Panc1 (cell line): ENCODE data around the gene AIF1. TPM values are rescaled to one million over a fixed set of nuclear protein-coding genes. Genes with fewer than 3 reads are reported as not detected.
A peak's percentile ranks its signal among the peaks of the same experiment; 100 is the strongest.

Experiments
- ATAC-seq: fragments of 200-7000 bp; cut with Tn5 transposase; 2 replicates; pipeline ENCODE4 v1.9.1; 2020; ENCODE audit warnings: mild to moderate bottlenecking, moderate library complexity
- BruUV-seq: library from RNA; stranded (reverse); fragments of 400-500 nt; replicated peaks from 2 replicates; lab custom pipeline; 2021; lab: Mats Ljungman, UMichigan
- CTCF ChIA-PET: fragments of 300-600 bp; sonication (Branson Sonifier 250); formaldehyde crosslinking; loops from one replicate; lab custom pipeline; 2022; ENCODE audit warnings: antibody characterized with exemption; lab: Charles Lee
- POLR2A ChIA-PET: fragments of 300-600 bp; sonication (Branson Sonifier 250); formaldehyde crosslinking; loops from one replicate; lab custom pipeline; 2022; ENCODE audit warnings: antibody characterized with exemption; lab: Charles Lee
- DNase-seq: peaks from one replicate; pipeline ENCODE4 v3.0.0-alpha.2; 2010; ENCODE audit warnings: low read depth, low spot score
- H3K27ac ChIP-seq: 2 replicates; pipeline ENCODE4 v1.5.1; 2011; ENCODE audit warnings: mild to moderate bottlenecking, low read length, inconsistent platforms
- H3K27me3 ChIP-seq: fragments of 200-500 bp; sonication (Bioruptor generic); 2 replicates; pipeline ENCODE4 v1.6.0; 2014; ENCODE audit warnings: low read length, inconsistent platforms; ENCODE audit not compliant: control insufficient read depth, insufficient read depth
- H3K36me3 ChIP-seq: fragments of 200-500 bp; sonication (Bioruptor generic); 2 replicates; pipeline ENCODE4 v1.5.1; 2014; ENCODE audit warnings: inconsistent platforms, mild to moderate bottlenecking, low read length, moderate library complexity; ENCODE audit not compliant: control insufficient read depth, insufficient read depth
- H3K4me1 ChIP-seq: 2 replicates; pipeline ENCODE4 v1.5.1; 2011; ENCODE audit warnings: inconsistent platforms, mild to moderate bottlenecking, low read length, moderate library complexity; ENCODE audit not compliant: control insufficient read depth, insufficient read depth
- H3K4me3 ChIP-seq, 2 experiments: 2 replicates each; pipeline ENCODE4 v1.5.1; 2011 to 2012; ENCODE audit warnings: low read depth in 2 of 2, low read length in 2 of 2, mild to moderate bottlenecking in 2 of 2, inconsistent platforms in 1 of 2, moderate library complexity in 1 of 2
- H3K9me3 ChIP-seq: fragments of 200-500 bp; sonication (Bioruptor generic); 2 replicates; pipeline ENCODE4 v1.5.1; 2014; ENCODE audit warnings: low read depth, mild to moderate bottlenecking, inconsistent platforms, low read length, moderate library complexity; ENCODE audit not compliant: control insufficient read depth, insufficient read depth
- CTCF ChIP-seq: fragments of 450-650 bp; IDR thresholded peaks from 2 replicates; pipeline ENCODE4 v1.5.1; 2017; ENCODE audit warnings: mild to moderate bottlenecking
- POLR2AphosphoS5 ChIP-seq: IDR thresholded peaks from 2 replicates; pipeline ENCODE4 v1.6.1; 2012; ENCODE audit warnings: mild to moderate bottlenecking, low read depth, low read length, moderate library complexity
- REST ChIP-seq, 2 experiments: IDR thresholded peaks; 2 replicates each; pipeline ENCODE4 v1.6.1; 2011 to 2012; ENCODE audit warnings: low read depth in 2 of 2, control low read depth in 1 of 2, low read length in 1 of 2, mild to moderate bottlenecking in 1 of 2, moderate library complexity in 1 of 2; ENCODE audit not compliant: insufficient read depth in 1 of 2
- SIN3A ChIP-seq: IDR thresholded peaks from 2 replicates; pipeline ENCODE4 v1.6.1; 2012; ENCODE audit warnings: low read depth, mild to moderate bottlenecking, low read length, moderate library complexity, borderline replicate concordance; ENCODE audit not compliant: insufficient read depth
- TCF7L2 ChIP-seq: IDR thresholded peaks from 2 replicates; pipeline ENCODE4 v1.6.1; 2011; ENCODE audit warnings: mild to moderate bottlenecking, low read depth, low read length, inconsistent platforms
- in situ Hi-C: cut with HindIII; loops from 2 replicates; pipeline ENCODE4 v1.10.0; 2016; ENCODE audit warnings: low sequenced_read_pairs, low pct_unique_long_range_greater_than_20kb
- intact Hi-C: fragments of 100-400 bp; cut with micrococcal nuclease; formaldehyde crosslinking; loops from one replicate; pipeline ENCODE4 v1.10.0; 2022; ENCODE audit not compliant: unreplicated experiment
- total RNA-seq: library from RNA; stranded (reverse); gene quantifications from one replicate; pipeline ENCODE4 v1.2.1, GENCODE V29; 2021; ENCODE audit not compliant: unreplicated experiment

Gene AIF1
- total RNA-seq, 1 experiment from 2014 or later: 0.44 TPM

GRCh38 chr6:31597006-31597405 lies 18.0 kb upstream of the AIF1 start:
- Histone ChIP-seq H3K9me3 (no peaks in the 10 kb centered on the region), H3K4me3 (no peak overlapping the region), H3K27ac (no peak overlapping the region), H3K27me3 (no peaks in the 10 kb centered on the region), H3K4me1 (0 out of 2 replicates have a peak, but pooled peaks cover 2% of the 10 kb centered on the region), H3K36me3 (no peaks in the 10 kb centered on the region)
- TF ChIP-seq REST (IDR thresholded peaks at IDR 0.05; ENCODE audit: insufficient read depth in 1 of 2, low read depth in 2 of 2, low read length in 1 of 2) (no peak), SIN3A (no peak), CTCF (peak; percentile 74), TCF7L2 (no peak), POLR2AphosphoS5 (no peak)
- intact Hi-C loops: loop anchor here (1.0 to 5.0 kb wide), 3 partner anchors 16 to 105 kb away; no protein-coding TSS in a partner anchor
- CTCF ChIA-PET: interaction anchor here (1.9 to 3.8 kb wide), 3 partner anchors 16 to 50 kb away, joined by 11 to 37 read pairs (median 22); partner anchors contain the start of genes ATP6V1G2, LTB and NFKBIL1
- ATAC-seq (peak; percentile 64), DNase-seq (no peak)
- in situ Hi-C loops: no loop called here
- POLR2A ChIA-PET: no interaction called here
- BruUV-seq: no TSS peak

- no peaks in the 10 kb centered on the region for H3K27me3 ChIP-seq
- DNase-seq: no peak
- TF ChIP-seq POLR2AphosphoS5 (no peak), TCF7L2 (no peak), SIN3A (no peak), CTCF (no peak), REST (IDR thresholded peaks at IDR 0.05; ENCODE audit: insufficient read depth in 1 of 2, low read depth in 2 of 2, low read length in 1 of 2) (no peak)
- H3K9me3 ChIP-seq: no peaks in the 10 kb centered on the region
- intact Hi-C loops (no loop called here), in situ Hi-C loops (no loop called here)
- no peak overlapping the region for H3K4me3 ChIP-seq
- BruUV-seq: no TSS peak
- ChIA-PET CTCF (interaction anchor here (0.6 to 0.7 kb wide), 2 partner anchors 33 to 113 kb away, joined by 5 to 11 read pairs; no protein-coding TSS in a partner anchor), POLR2A (interaction anchor here (0.7 kb wide), 1 partner anchor 65 kb away, joined by 5 read pairs; no protein-coding TSS in a partner anchor)
- no peaks in the 10 kb centered on the region for H3K36me3 ChIP-seq
- H3K4me1 ChIP-seq: no peaks in the 10 kb centered on the region
- no peak for ATAC-seq
- no peak overlapping the region for H3K27ac ChIP-seq
Measured at GRCh38 chr6:31607317-31607716, 7.7 kb upstream of the AIF1 start.
